SK-N-SH treated with all-trans-retinoic acid at 6 μM for 48 hours (cell line): ENCODE measurements around the gene STKLD1.

Experiments used
- ARNTL ChIP-seq: fragments of 450-650 bp; formaldehyde crosslinking; IDR thresholded peaks from 2 replicates; pipeline ENCODE4 v1.5.0; 2020; ENCODE audit warnings: low read depth, mild to moderate bottlenecking, moderate library complexity, borderline replicate concordance
- CSDC2 ChIP-seq: fragments of 250-450 bp; sonication (Bioruptor Pico); IDR thresholded peaks from 2 replicates; pipeline ENCODE4 v1.5.0; 2020; ENCODE audit warnings: mild to moderate bottlenecking, moderate library complexity
- RARB ChIP-seq: fragments of 250-450 bp; sonication (Bioruptor Pico); IDR thresholded peaks from 2 replicates; pipeline ENCODE4 v1.8.0; 2021; ENCODE audit warnings: mild to moderate bottlenecking, moderate library complexity
- TCF4 ChIP-seq: fragments of 250-450 bp; sonication (Bioruptor Pico); IDR thresholded peaks from 2 replicates; pipeline ENCODE4 v1.8.0; 2021; ENCODE audit warnings: mild to moderate bottlenecking, moderate library complexity, borderline replicate concordance
- ZNF70 ChIP-seq: fragments of 450-650 bp; formaldehyde crosslinking; IDR thresholded peaks from 2 replicates; pipeline ENCODE4 v1.5.0; 2020; ENCODE audit warnings: mild to moderate bottlenecking, moderate library complexity
- ZNF8 ChIP-seq: fragments of 450-650 bp; formaldehyde crosslinking; IDR thresholded peaks from 2 replicates; pipeline ENCODE4 v1.5.0; 2020; ENCODE audit warnings: mild to moderate bottlenecking, moderate library complexity
- TF ChIP-seq, protein P1 (sequence below): fragments of 250-450 bp; sonication (Bioruptor Pico); IDR thresholded peaks from 2 replicates; pipeline ENCODE4 v1.8.0; 2021; ENCODE audit warnings: low read depth, mild to moderate bottlenecking, moderate library complexity, borderline replicate concordance

GRCh38 chr9:133415170-133415569, 39.0 kb downstream of the STKLD1 start:
- TF ChIP-seq CSDC2 (CRISPR knock-in tag) = no peak
- TF ChIP-seq ARNTL = no peak
- no peak for TF ChIP-seq ZNF8
- TF ChIP-seq ZNF70 = no peak
- TF ChIP-seq TCF4 = no peak
- TF ChIP-seq, protein P1, sequence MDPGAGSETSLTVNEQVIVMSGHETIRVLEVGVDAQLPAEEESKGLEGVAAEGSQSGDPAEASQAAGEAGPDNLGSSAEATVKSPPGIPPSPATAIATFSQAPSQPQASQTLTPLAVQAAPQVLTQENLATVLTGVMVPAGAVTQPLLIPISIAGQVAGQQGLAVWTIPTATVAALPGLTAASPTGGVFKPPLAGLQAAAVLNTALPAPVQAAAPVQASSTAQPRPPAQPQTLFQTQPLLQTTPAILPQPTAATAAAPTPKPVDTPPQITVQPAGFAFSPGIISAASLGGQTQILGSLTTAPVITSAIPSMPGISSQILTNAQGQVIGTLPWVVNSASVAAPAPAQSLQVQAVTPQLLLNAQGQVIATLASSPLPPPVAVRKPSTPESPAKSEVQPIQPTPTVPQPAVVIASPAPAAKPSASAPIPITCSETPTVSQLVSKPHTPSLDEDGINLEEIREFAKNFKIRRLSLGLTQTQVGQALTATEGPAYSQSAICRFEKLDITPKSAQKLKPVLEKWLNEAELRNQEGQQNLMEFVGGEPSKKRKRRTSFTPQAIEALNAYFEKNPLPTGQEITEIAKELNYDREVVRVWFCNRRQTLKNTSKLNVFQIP (CRISPR knock-in tag) = no peak
- TF ChIP-seq RARB = no peak
